HCT116 (cell line): ENCODE measurements around the gene TBPL1. TPM values are rescaled to one million over a fixed set of nuclear protein-coding genes. Genes with fewer than 3 reads are reported as not detected.
A peak's percentile ranks its signal among the peaks of the same experiment; 100 is the strongest.

Experiments
- ATAC-seq: fragments of 200-7000 bp; cut with Tn5 transposase; 2 replicates; pipeline ENCODE4 v1.9.1; 2020; ENCODE audit warnings: mild to moderate bottlenecking, moderate library complexity
- BruUV-seq: library from RNA; stranded (reverse); fragments of 400-500 nt; replicated peaks from 2 replicates; lab custom pipeline; 2021; lab: Mats Ljungman, UMichigan
- CTCF ChIA-PET: fragments of 300-600 bp; sonication (Branson Sonifier 250); formaldehyde crosslinking; loops from one replicate; lab custom pipeline; 2021; ENCODE audit warnings: antibody characterized with exemption; lab: Charles Lee
- POLR2A ChIA-PET: fragments of 300-600, 350-600 bp; sonication (Branson Sonifier 250); formaldehyde crosslinking; loops from one replicate; lab custom pipeline; 2021; ENCODE audit warnings: antibody characterized with exemption; lab: Charles Lee
- RAD21 ChIA-PET, 2 experiments: fragments of 300-600 bp; sonication (Branson Sonifier 250); formaldehyde crosslinking; loops; one replicate each; lab custom pipeline; 2023; ENCODE audit warnings: low total read pairs in 2 of 2; ENCODE audit not compliant: uncharacterized antibody in 2 of 2, unreplicated experiment in 2 of 2, low non-redundant PET in 1 of 2; lab: Charles Lee
- DNase-seq: peaks from one replicate; pipeline ENCODE4 v3.0.0-alpha.2; 2010; ENCODE audit warnings: low read depth, low spot score
- H2AFZ ChIP-seq: fragments of 200-600 bp; shearing (Covaris generic), sonication (generic); 2 replicates; pipeline ENCODE4 v1.6.1; 2017; ENCODE audit warnings: low read depth, mixed run types, mixed read lengths, antibody characterized with exemption, low read length; ENCODE audit not compliant: poor library complexity, severe bottlenecking
- H3K27ac ChIP-seq: 2 replicates; pipeline ENCODE4 v1.5.1; 2012; ENCODE audit warnings: low read depth, low read length
- H3K27me3 ChIP-seq: fragments of 200-600 bp; sonication (generic); 2 replicates; pipeline ENCODE4 v1.6.1; 2016; ENCODE audit warnings: mixed run types, low read length, mixed read lengths; ENCODE audit not compliant: insufficient read depth
- H3K36me3 ChIP-seq, 2 experiments: fragments of 200-500 bp in 1 of 2; fragments of 200-600 bp in 1 of 2; sonication (Bioruptor generic) in 1 of 2; sonication (generic) in 1 of 2; 2 replicates each; pipeline versions ENCODE4 v1.5.1 to v1.6.1; 2014 to 2016; ENCODE audit warnings: low read length in 2 of 2, inconsistent platforms in 1 of 2, mixed read lengths in 1 of 2, mixed run types in 1 of 2; ENCODE audit not compliant: insufficient read depth in 2 of 2, control insufficient read depth in 1 of 2
- H3K4me1 ChIP-seq, 2 experiments: fragments of 200-600 bp in 1 of 2; sonication (generic) in 1 of 2; 2 replicates each; pipeline versions ENCODE4 v1.5.1 to v1.6.1; 2012 to 2017; ENCODE audit warnings: low read length in 2 of 2, inconsistent platforms in 1 of 2, mild to moderate bottlenecking in 1 of 2, mixed read lengths in 1 of 2, mixed run types in 1 of 2, moderate library complexity in 1 of 2; ENCODE audit not compliant: insufficient read depth in 2 of 2, control insufficient read depth in 1 of 2
- H3K4me2 ChIP-seq: fragments of 200-600 bp; sonication (generic); 2 replicates; pipeline ENCODE4 v1.6.1; 2017; ENCODE audit warnings: mixed run types, low read length, mixed read lengths
- H3K4me3 ChIP-seq, 2 experiments: fragments of 200-600 bp in 1 of 2; sonication (generic) in 1 of 2; replicated peaks in 1 of 2; 2 replicates each; pipeline ENCODE4 v1.5.1; 2011 to 2016; ENCODE audit warnings: low read length in 2 of 2, control low read depth in 1 of 2, low read depth in 1 of 2, mild to moderate bottlenecking in 1 of 2, mixed read lengths in 1 of 2, mixed run types in 1 of 2
- H3K79me2 ChIP-seq: fragments of 200-600 bp; sonication (generic); 2 replicates; pipeline ENCODE4 v1.6.1; 2017; ENCODE audit warnings: mild to moderate bottlenecking, mixed run types, low read length, moderate library complexity, mixed read lengths; ENCODE audit not compliant: insufficient read depth
- H3K9ac ChIP-seq: fragments of 200-600 bp; sonication (generic); 2 replicates; pipeline ENCODE4 v1.6.1; 2016; ENCODE audit warnings: low read length, mixed read lengths
- H3K9me2 ChIP-seq: fragments of 200-600 bp; sonication (generic), shearing (Covaris generic); 2 replicates; pipeline ENCODE4 v1.6.1; 2017; ENCODE audit warnings: mixed run types, mild to moderate bottlenecking, moderate library complexity; ENCODE audit not compliant: insufficient read depth
- H3K9me3 ChIP-seq, 2 experiments: fragments of 200-500 bp in 1 of 2; fragments of 200-600 bp in 1 of 2; sonication (Bioruptor generic) in 1 of 2; sonication (generic) in 1 of 2; 2 replicates each; pipeline ENCODE4 v1.6.1; 2014 to 2017; ENCODE audit warnings: low read length in 2 of 2, mixed read lengths in 2 of 2, inconsistent platforms in 1 of 2, low read depth in 1 of 2, mild to moderate bottlenecking in 1 of 2, mixed run types in 1 of 2, moderate library complexity in 1 of 2; ENCODE audit not compliant: control insufficient read depth in 1 of 2, insufficient read depth in 1 of 2
- H4K20me1 ChIP-seq: fragments of 200-600 bp; sonication (generic), shearing (Covaris generic); 2 replicates; pipeline ENCODE4 v1.6.1; 2017; ENCODE audit warnings: mixed run types, mild to moderate bottlenecking, moderate library complexity; ENCODE audit not compliant: insufficient read depth
- FOSL1 ChIP-seq: IDR thresholded peaks from 2 replicates; pipeline ENCODE4 v1.6.1; 2012; ENCODE audit warnings: low read depth
- JUND ChIP-seq: IDR thresholded peaks from 2 replicates; pipeline ENCODE4 v1.6.1; 2012
- RAD21 ChIP-seq: IDR thresholded peaks from 2 replicates; pipeline ENCODE4 v1.6.1; 2012; ENCODE audit warnings: low read depth, mild to moderate bottlenecking
- SP1 ChIP-seq: IDR thresholded peaks from 2 replicates; pipeline ENCODE4 v1.6.1; 2012; ENCODE audit warnings: low read depth
- TCF7L2 ChIP-seq: IDR thresholded peaks from 2 replicates; pipeline ENCODE4 v1.7.0; 2011; ENCODE audit warnings: borderline replicate concordance, inconsistent platforms; ENCODE audit not compliant: insufficient read depth, insufficient read length; ENCODE audit errors: extremely low read depth
- intact Hi-C: fragments of 100-400 bp; cut with micrococcal nuclease; formaldehyde crosslinking; loops from 2 replicates; pipeline ENCODE4 v1.10.0; 2022
- total RNA-seq: library from RNA; stranded (reverse); gene quantifications from one replicate; pipeline ENCODE4 v1.2.1, GENCODE V29; 2021; ENCODE audit not compliant: unreplicated experiment
- TF ChIP-seq, protein P1 (sequence below): IDR thresholded peaks from 2 replicates; pipeline ENCODE4 v1.6.1; 2011; ENCODE audit warnings: mild to moderate bottlenecking, low read length, moderate library complexity; ENCODE audit not compliant: insufficient replicate concordance; ENCODE audit errors: extremely low read depth
- TF ChIP-seq, protein P2 (sequence below): IDR thresholded peaks from 2 replicates; pipeline ENCODE4 v1.6.1; 2012

The TBPL1 gene
- total RNA-seq, 1 experiment from 2014 or later = 34.9 TPM

DNA sequence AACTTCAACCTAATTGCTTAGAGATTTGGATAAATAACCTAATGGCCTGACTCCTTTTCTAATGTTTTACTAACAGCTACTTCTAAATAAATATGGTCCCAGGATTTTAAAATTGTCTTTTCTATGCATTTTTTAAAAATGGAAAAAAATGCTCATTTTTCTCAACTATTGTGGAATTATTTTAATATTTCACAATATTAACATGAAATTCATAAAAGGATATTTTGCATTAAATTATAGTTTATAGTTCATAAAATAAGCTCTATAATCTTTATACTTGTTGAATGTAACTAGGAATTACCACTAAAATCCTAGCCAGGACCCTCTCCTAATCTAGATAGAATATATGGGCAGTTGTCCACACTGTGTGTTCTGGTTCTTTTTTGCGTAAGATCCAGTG lies 37.3 kb downstream of the TBPL1 start (continued):
- TF ChIP-seq SP1 = no peak
- no peak for TF ChIP-seq TCF7L2
- TF ChIP-seq, all 23 proteins: peak for 0

DNA sequence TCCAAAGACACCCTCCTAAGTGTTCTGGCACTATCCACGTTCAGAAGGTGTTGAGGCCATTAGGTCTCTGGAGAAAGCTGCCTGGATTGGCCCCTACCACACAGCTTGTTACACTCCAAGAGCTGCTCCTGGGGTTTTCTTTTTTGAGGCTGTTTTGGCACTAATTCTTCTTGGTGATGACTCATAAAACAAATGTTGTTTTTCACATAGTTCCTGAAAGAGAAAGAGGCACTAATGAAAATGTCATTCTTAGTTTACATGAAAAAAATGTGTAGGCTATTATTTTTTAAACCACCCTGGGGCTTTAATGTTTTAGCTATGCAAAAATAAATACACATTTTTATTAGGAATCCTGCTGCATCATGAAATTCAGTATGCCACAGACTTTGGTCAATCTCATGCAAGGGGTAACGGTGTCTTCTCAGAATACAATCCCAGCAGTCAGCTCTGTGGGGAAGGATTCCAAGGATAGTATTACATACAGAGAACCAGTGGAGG lies 38.1 kb downstream of the TBPL1 start:
- no peaks in the 10 kb centered on the region for H3K36me3 ChIP-seq
- POLR2A ChIA-PET = no interaction called here
- no peaks in the 10 kb centered on the region for H3K9me2 ChIP-seq
- H3K9me3 ChIP-seq = no peaks in the 10 kb centered on the region
- CTCF ChIA-PET = interaction anchor here (1.5 to 1.9 kb wide), 2 partner anchors 72 to 74 kb away, joined by 3 to 7 read pairs; no protein-coding TSS in a partner anchor
- DNase-seq = no peak
- no peaks in the 10 kb centered on the region for H4K20me1 ChIP-seq
- no peak overlapping the region for H2AFZ ChIP-seq
- ATAC-seq = peak; percentile 60
- H3K27me3 ChIP-seq = no peaks in the 10 kb centered on the region
- RAD21 ChIA-PET = interaction anchor here in 1 of 2 experiments (0.9 kb wide), 1 partner anchor 72 kb away, joined by 3 read pairs; no protein-coding TSS in a partner anchor
- H3K9ac ChIP-seq = no peak overlapping the region
- no peaks in the 10 kb centered on the region for H3K79me2 ChIP-seq
- TF ChIP-seq, protein P1, sequence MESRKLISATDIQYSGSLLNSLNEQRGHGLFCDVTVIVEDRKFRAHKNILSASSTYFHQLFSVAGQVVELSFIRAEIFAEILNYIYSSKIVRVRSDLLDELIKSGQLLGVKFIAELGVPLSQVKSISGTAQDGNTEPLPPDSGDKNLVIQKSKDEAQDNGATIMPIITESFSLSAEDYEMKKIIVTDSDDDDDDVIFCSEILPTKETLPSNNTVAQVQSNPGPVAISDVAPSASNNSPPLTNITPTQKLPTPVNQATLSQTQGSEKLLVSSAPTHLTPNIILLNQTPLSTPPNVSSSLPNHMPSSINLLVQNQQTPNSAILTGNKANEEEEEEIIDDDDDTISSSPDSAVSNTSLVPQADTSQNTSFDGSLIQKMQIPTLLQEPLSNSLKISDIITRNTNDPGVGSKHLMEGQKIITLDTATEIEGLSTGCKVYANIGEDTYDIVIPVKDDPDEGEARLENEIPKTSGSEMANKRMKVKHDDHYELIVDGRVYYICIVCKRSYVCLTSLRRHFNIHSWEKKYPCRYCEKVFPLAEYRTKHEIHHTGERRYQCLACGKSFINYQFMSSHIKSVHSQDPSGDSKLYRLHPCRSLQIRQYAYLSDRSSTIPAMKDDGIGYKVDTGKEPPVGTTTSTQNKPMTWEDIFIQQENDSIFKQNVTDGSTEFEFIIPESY = no peak
- peak; percentile 40; the same call in 1 of the 2 replicates for TF ChIP-seq JUND
- no peak for TF ChIP-seq RAD21
- TF ChIP-seq TCF7L2 = no peak
- peak; percentile 34; the same call in 1 of the 2 replicates for TF ChIP-seq FOSL1
- TF ChIP-seq, protein P2, sequence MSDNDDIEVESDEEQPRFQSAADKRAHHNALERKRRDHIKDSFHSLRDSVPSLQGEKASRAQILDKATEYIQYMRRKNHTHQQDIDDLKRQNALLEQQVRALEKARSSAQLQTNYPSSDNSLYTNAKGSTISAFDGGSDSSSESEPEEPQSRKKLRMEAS = no peak
- TF ChIP-seq SP1 = no peak
- H3K4me1 ChIP-seq = peaks cover 8 to 19% of the 10 kb centered on the region in 2 experiments
- peak overlapping the region; percentile 12; the same call in 1 of the 2 replicates for H3K4me2 ChIP-seq
- H3K27ac ChIP-seq = peak overlapping the region; percentile 19; the same call in 1 of the 2 replicates
- intact Hi-C loops = no loop called here
- no TSS peak for BruUV-seq
- H3K4me3 ChIP-seq = no peak overlapping the region
